Neural progenitor cell (in vitro differentiated cells): ENCODE results near the gene SEMA6A.

Experiments used
- EZH2 ChIP-seq: fragments of 200-600 bp; sonication (generic); IDR thresholded peaks from 2 replicates; pipeline ENCODE4 v1.6.1; 2017; ENCODE audit warnings: antibody characterized with exemption, mild to moderate bottlenecking, moderate library complexity
- EZH2phosphoT487 ChIP-seq: fragments of 200-600 bp; sonication (generic); IDR thresholded peaks from 2 replicates; pipeline ENCODE4 v1.6.1; 2017; ENCODE audit warnings: antibody characterized with exemption
- TF ChIP-seq, protein P1 (sequence below): fragments of 200-600 bp; sonication (generic); IDR thresholded peaks from 2 replicates; pipeline ENCODE4 v1.5.1; 2017; ENCODE audit warnings: antibody characterized with exemption, mild to moderate bottlenecking

DNA sequence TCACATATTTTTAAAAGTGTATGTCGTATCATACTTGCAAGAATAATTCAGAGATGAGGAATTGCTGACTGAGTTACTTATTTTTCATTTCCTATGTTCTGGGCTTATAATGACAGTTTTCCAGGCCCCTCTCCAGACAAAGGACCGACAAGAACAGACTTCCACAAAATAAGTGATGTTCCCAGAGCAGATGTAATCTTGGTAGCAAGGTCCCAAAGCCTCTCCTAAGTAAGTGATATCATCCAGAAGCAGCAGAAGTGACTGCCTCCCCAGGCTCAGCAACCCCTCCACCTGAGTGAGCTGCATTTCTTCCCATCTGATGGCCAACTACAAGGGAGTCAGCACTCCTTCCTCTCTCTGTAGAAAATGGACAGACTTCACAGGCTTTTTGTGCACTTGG, 57.1 kb downstream of the SEMA6A start:
- TF ChIP-seq, protein P1, sequence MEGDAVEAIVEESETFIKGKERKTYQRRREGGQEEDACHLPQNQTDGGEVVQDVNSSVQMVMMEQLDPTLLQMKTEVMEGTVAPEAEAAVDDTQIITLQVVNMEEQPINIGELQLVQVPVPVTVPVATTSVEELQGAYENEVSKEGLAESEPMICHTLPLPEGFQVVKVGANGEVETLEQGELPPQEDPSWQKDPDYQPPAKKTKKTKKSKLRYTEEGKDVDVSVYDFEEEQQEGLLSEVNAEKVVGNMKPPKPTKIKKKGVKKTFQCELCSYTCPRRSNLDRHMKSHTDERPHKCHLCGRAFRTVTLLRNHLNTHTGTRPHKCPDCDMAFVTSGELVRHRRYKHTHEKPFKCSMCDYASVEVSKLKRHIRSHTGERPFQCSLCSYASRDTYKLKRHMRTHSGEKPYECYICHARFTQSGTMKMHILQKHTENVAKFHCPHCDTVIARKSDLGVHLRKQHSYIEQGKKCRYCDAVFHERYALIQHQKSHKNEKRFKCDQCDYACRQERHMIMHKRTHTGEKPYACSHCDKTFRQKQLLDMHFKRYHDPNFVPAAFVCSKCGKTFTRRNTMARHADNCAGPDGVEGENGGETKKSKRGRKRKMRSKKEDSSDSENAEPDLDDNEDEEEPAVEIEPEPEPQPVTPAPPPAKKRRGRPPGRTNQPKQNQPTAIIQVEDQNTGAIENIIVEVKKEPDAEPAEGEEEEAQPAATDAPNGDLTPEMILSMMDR = no peak
- TF ChIP-seq EZH2phosphoT487 (no peak), EZH2 (no peak)
